Kidney (tissue), 14 donors: ENCODE results near the gene HLA-DQB1. TPM values are rescaled to one million over a fixed set of nuclear protein-coding genes. Genes with fewer than 3 reads are reported as not detected.
"Not testable (repeated sequence)": the region's sequence is repeated elsewhere in the genome, so short reads cannot be mapped to it uniquely, and the experiment has no call there.

Source experiments
- DNase-seq, 5 donors: peaks; one replicate each; pipeline ENCODE4 v3.0.0-alpha.2; 2013 to 2020
- FAIRE-seq: peaks from 2 replicates; lab custom pipeline; 2012; peaks lifted over from hg19 to GRCh38; lab: Jason Lieb, UNC
- H3K27ac ChIP-seq, 2 donors: one replicate each; pipeline ENCODE4 v1.7.0; 2013; ENCODE audit warnings: low read depth in 2 of 2, low read length in 2 of 2, inconsistent platforms in 1 of 2
- H3K27me3 ChIP-seq: one replicate; pipeline ENCODE4 v1.7.1; 2013; ENCODE audit warnings: low read length, inconsistent platforms; ENCODE audit not compliant: control insufficient read depth, insufficient read depth
- H3K36me3 ChIP-seq, 3 donors: one replicate each; pipeline versions ENCODE4 v1.7.0 to v1.7.1; 2013; ENCODE audit warnings: low read length in 3 of 3, control low read depth in 1 of 3, inconsistent platforms in 1 of 3; ENCODE audit not compliant: insufficient read depth in 3 of 3, control insufficient read depth in 2 of 3
- H3K4me1 ChIP-seq, 3 donors: one replicate each; pipeline versions ENCODE4 v1.7.0 to v1.7.1; 2013; ENCODE audit warnings: low read length in 3 of 3, inconsistent platforms in 1 of 3, low read depth in 1 of 3; ENCODE audit not compliant: control insufficient read depth in 2 of 3, insufficient read depth in 2 of 3
- H3K4me3 ChIP-seq, 3 donors: one replicate each; pipeline versions ENCODE4 v1.7.0 to v1.8.1; 2013; ENCODE audit warnings: low read length in 3 of 3, control low read depth in 1 of 3, inconsistent platforms in 1 of 3
- H3K9ac ChIP-seq, 3 donors: one replicate each; pipeline versions ENCODE4 v1.7.0 to v1.7.1; 2013; ENCODE audit warnings: low read length in 3 of 3, control low read depth in 1 of 3, inconsistent platforms in 1 of 3
- H3K9me3 ChIP-seq, 3 donors: one replicate each; pipeline versions ENCODE4 v1.7.0 to v1.7.1; 2013; ENCODE audit warnings: low read length in 3 of 3, control low read depth in 1 of 3, inconsistent platforms in 1 of 3; ENCODE audit not compliant: control insufficient read depth in 2 of 3, insufficient read depth in 1 of 3
- CTCF ChIP-seq: IDR thresholded peaks from 3 replicates; pipeline ENCODE4 v1.5.1; 2012; ENCODE audit warnings: mild to moderate bottlenecking, moderate library complexity, borderline replicate concordance; ENCODE audit not compliant: insufficient read depth; ENCODE audit errors: extremely low read depth
- intact Hi-C: fragments of 100-400 bp; cut with DNase I; formaldehyde crosslinking; loops from one replicate; pipeline ENCODE4 v1.11.1; 2022
- polyA plus RNA-seq: library from polyadenylated mRNA; stranded (reverse); fragments of 350-450 nt; fragmentation: Illumina TruSeq; extraction: RNeasy Lipid Tissue Mini Kit (QIAGEN cat#74804); gene quantifications from one replicate; pipeline ENCODE4 v1.2.3, GENCODE V29; 2014; ENCODE audit warnings: low read depth, low replicate concordance; ENCODE audit not compliant: insufficient read depth
- total RNA-seq: library from RNA; stranded (reverse); fragmentation: NEBNext Ultra II Directional; extraction: Animal tissue kit (Norgen Biotek cat#: 25700); gene quantifications from one replicate; pipeline ENCODE4 v1.2.1, GENCODE V29; 2021
- donor health status: control.
- donor health status: control.
- donor health status: control.
- donor health status: control.
- donor health status: control.
- donor health status: DM: yes; HTN: yes; CAD: no.
- donor health status: Normal renal cell carcinoma (clear cell type).

The HLA-DQB1 gene
- total and polyA plus RNA-seq, 2 donors from 2014 or later, result 13.8 to 48.0 TPM

- H3K4me3 ChIP-seq, result no peak overlapping the region
- H3K36me3 ChIP-seq, result no peaks in the 10 kb centered on the region
- H3K27me3 ChIP-seq, result no peaks in the 10 kb centered on the region
- no peak overlapping the region for H3K9ac ChIP-seq
- no peaks in the 10 kb centered on the region for H3K4me1 ChIP-seq
- DNase-seq (no peak), FAIRE-seq (no peak)
- H3K27ac ChIP-seq, result no peak overlapping the region
- intact Hi-C loops, result no loop called here
- no peaks in the 10 kb centered on the region for H3K9me3 ChIP-seq
- TF ChIP-seq CTCF, result no peak
Measured at GRCh38 chr6:32642720-32643106, 23.7 kb downstream of the HLA-DQB1 start.

- H3K9me3 ChIP-seq, H3K27ac ChIP-seq, H3K4me3 ChIP-seq, intact Hi-C loops, H3K9ac ChIP-seq, FAIRE-seq, H3K4me1 ChIP-seq, H3K27me3 ChIP-seq, H3K36me3 ChIP-seq, DNase-seq: not testable (repeated sequence)
Measured at GRCh38 chr6:32641785-32642719, 24.4 kb downstream of the HLA-DQB1 start.

GRCh38 chr6:32641122-32641521 lies 25.3 kb downstream of the HLA-DQB1 start:
- FAIRE-seq, result no peak
- Histone ChIP-seq H3K27ac (no peak overlapping the region), H3K4me3 (no peak overlapping the region), H3K36me3 (no peaks in the 10 kb centered on the region), H3K4me1 (no peaks in the 10 kb centered on the region), H3K9ac (no peak overlapping the region), H3K27me3 (no peaks in the 10 kb centered on the region), H3K9me3 (no peaks in the 10 kb centered on the region)
- no peak for TF ChIP-seq CTCF
- intact Hi-C loops, result no loop called here
- no peak for DNase-seq
